HG03354 (cell line): Measurements from ENCODE around the gene FGF2.

Source experiments
- ATAC-seq: cut with Tn5 transposase; IDR thresholded peaks from one replicate; pipeline ENCODE4 v1.9.1; 2021; ENCODE audit warnings: mild to moderate bottlenecking; ENCODE audit not compliant: unreplicated experiment, poor library complexity, severe bottlenecking

Gene FGF2

GRCh38 chr4:122879001-122879400 is 52.4 kb downstream of the FGF2 start:
- ATAC-seq, result no peak

- no peak for ATAC-seq
Observed at GRCh38 chr4:122882857-122883735, 56.5 kb downstream of the FGF2 start.

GRCh38 chr4:122884499-122884898 is 57.9 kb downstream of the FGF2 start:
- no peak for ATAC-seq

GRCh38 chr4:122889726-122890125 is 63.1 kb downstream of the FGF2 start:
- no peak for ATAC-seq

- peak; percentile 83 for ATAC-seq
Observed at GRCh38 chr4:122890147-122890795, 63.6 kb downstream of the FGF2 start.

GRCh38 chr4:122894827-122895226 is 68.2 kb downstream of the FGF2 start:
- no peak for ATAC-seq

- ATAC-seq, result no peak
Observed at GRCh38 chr4:122895336-122895995, 68.8 kb downstream of the FGF2 start.

- ATAC-seq, result no peak
Observed at GRCh38 chr4:122896270-122896669, 69.6 kb downstream of the FGF2 start.

GRCh38 chr4:122898370-122899150 is 71.9 kb downstream of the FGF2 start:
- no peak for ATAC-seq

GRCh38 chr4:122899682-122900081 is 73.1 kb downstream of the FGF2 start:
- ATAC-seq, result no peak

- no peak for ATAC-seq
Observed at GRCh38 chr4:122900314-122900713, 73.7 kb downstream of the FGF2 start.

GRCh38 chr4:122901247-122902010 is 74.8 kb downstream of the FGF2 start:
- no peak for ATAC-seq

- ATAC-seq, result no peak
Observed at GRCh38 chr4:122903766-122904288, 77.2 kb downstream of the FGF2 start.

GRCh38 chr4:122906859-122907305 is 80.3 kb downstream of the FGF2 start:
- no peak for ATAC-seq

- ATAC-seq, result no peak
Observed at GRCh38 chr4:122908223-122908622, 81.6 kb downstream of the FGF2 start.

- ATAC-seq, result no peak
Observed at GRCh38 chr4:122909683-122910082, 83.1 kb downstream of the FGF2 start.

- ATAC-seq, result no peak
Observed at GRCh38 chr4:122911588-122911987, 85.0 kb downstream of the FGF2 start.

GRCh38 chr4:122912810-122913575 is 86.4 kb downstream of the FGF2 start:
- ATAC-seq, result no peak
